HG03342 (cell line): ENCODE results near the gene NR2F2.
A peak's percentile ranks its signal among the peaks of the same experiment; 100 is the strongest.

ENCODE experiments used
- ATAC-seq: cut with Tn5 transposase; IDR thresholded peaks from one replicate; pipeline ENCODE4 v1.9.1; 2021; ENCODE audit warnings: mild to moderate bottlenecking, moderate library complexity; ENCODE audit not compliant: unreplicated experiment

Gene NR2F2

DNA sequence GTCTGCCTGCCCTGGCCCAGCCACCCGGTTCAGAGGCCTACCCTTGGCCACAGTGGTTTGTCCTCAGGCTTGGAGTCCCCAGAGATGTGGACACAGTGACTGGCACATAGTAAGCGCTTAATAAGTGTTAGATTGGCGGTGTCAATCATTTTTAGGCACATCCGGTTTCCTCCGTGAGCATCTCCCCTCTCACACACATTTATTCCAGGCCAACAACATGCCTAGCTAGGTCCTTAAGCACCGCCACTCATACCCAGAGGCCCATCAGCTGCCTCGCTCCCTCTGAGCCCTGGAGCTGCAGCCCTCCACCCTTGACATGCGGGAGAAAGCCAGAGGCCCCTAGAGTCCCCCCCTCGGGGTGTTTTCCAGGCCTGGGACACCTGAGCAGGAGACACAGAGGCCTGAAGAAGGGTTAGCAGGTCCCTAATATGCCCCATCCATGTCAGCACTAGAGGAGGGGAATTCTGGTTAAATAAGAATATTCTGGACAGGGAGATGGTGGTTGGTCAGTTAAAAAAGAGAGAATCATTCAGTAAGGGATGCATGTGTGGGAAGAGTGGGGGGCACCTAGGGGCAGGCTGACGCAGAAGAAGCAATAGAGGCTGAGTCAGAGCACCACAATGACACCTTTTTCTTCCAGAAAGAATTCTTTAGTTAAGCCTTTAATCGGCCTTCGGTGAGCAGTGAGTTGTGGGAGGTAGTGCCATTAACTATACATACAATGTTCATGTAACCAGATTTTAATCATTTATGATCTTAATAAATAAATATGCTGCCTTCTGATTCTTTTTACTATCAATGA lies 22.3 kb downstream of the NR2F2 start:
- no peak for ATAC-seq

DNA sequence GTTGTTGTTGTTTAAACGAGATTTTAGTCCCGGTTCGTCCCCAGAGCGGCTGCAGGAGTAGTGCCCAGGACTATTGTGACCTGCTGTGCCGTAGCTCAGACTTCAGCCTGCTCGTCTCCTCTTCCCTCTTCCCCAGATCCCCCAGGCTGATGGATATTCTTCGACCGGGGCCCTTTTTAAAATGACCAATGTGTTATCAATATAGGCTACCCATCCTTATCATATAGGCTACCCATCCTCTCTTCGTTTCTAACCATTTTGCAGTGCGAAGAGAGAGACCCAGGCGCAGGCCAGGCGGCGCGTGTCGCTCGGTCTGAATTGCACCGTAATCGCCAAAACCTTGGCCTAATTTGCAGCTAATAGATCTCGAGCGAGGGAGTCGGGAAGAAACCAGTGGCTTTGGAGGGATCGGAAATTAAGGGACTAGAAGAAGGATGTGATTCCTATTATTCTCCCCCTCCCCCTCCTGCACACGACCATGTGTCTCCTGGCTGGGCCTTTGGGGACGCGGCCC lies 23.0 kb downstream of the NR2F2 start:
- ATAC-seq = no peak

DNA sequence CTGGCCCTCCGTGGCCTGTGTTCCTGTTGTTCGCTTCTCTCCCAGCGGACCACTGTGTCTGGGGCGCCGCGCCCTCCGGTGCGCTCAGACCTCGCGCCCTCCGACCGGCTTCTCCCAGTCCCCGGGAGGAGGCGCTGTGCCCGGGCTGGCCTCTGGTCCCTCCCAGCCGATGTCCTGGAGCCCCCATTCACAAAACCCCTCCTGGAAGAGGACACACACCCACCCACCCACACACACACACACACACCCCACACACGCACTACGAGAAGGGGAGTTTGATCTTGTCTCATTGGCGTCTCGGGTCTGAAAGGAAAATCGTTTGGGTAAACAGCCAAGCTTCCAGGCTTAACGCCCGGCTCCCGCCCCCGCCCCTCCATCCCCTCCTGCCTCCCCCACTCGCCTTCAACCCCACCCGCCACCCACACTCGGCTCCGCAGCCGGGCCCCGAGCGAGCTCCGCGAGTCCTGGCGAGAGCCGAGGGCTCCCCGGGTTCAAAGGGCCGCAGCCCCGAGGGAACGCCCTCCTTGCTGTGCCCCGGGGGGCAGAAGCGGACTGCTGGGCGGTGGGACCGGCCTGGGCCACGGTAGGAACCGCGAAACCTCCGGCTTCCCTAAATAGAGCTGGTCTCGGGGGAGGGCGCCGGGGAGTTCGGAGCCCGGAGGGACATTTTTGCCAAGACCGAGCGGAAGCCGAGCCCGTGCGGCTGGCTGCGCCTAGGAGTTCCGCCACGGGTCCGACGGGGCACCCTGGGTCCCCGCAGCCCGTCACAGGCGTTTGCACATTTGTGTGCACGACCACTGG lies 23.6 kb downstream of the NR2F2 start:
- no peak for ATAC-seq

DNA sequence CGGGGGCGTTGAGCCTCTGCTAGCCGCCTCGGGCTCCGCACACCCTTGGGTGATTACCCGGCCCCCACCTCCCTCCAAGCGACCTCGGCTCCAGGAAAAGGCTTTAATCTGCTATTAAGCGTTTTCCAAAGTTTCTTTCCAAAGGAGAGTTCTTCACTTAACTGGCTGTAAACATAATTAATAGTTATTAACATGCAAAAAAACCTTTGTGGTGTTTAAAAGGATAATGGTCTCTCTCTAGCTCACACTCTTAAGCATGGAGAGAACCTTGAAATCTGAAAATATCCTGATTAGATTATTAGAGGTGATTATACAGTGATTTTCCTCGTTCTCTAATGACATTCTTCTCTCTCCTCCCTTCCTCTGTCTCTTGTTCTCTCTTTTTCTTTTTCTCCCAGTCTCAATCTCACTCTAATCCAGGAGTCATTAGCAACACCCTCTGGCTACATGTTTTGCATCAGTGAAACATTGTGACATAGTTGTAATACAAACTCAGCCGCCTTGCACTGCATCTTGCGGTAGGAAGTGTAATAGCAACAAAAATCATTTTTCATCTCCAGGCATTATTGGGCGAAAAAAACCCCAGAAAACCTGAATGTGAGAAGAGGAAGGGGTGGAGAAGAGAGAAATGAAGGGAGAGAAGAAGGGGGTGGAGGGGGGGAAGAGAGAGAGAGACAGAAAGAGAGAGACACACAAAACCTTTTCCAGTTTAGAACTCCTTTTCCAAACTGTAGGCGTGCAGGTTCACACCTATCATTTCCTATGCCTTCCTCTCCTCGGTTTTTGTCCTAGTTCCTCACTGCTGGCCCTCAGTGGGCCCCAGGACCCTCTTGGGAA lies 24.4 kb downstream of the NR2F2 start:
- no peak for ATAC-seq

DNA sequence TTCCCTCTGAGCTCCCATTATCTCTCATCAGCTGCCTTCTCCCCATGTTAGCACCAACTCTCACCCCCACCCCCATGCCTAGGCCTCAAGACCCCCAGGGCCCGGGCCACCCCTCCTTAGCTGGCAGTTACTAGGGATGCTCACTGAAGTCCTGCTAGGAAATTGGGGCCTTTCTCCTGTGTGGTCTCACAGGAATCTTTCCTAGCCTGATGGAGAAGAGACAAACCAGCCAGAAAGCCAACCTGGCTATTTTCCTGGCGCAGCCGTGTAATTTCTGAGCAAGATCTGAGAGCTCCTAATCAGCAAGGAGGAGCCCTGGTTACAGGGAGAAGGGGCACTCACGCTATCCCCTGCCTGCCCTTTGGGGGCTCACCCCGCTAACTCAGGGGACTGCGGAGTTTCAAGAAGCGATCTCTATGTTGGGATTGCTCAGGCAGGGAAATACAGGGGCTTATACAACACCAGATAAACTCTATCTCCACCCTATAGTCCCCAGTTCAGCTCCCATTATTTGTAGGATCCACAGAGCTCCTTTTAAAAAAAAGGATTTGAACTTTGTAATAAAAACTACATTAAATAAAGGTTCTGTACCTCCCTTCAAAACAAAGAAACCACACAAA lies 25.2 kb downstream of the NR2F2 start:
- no peak for ATAC-seq

DNA sequence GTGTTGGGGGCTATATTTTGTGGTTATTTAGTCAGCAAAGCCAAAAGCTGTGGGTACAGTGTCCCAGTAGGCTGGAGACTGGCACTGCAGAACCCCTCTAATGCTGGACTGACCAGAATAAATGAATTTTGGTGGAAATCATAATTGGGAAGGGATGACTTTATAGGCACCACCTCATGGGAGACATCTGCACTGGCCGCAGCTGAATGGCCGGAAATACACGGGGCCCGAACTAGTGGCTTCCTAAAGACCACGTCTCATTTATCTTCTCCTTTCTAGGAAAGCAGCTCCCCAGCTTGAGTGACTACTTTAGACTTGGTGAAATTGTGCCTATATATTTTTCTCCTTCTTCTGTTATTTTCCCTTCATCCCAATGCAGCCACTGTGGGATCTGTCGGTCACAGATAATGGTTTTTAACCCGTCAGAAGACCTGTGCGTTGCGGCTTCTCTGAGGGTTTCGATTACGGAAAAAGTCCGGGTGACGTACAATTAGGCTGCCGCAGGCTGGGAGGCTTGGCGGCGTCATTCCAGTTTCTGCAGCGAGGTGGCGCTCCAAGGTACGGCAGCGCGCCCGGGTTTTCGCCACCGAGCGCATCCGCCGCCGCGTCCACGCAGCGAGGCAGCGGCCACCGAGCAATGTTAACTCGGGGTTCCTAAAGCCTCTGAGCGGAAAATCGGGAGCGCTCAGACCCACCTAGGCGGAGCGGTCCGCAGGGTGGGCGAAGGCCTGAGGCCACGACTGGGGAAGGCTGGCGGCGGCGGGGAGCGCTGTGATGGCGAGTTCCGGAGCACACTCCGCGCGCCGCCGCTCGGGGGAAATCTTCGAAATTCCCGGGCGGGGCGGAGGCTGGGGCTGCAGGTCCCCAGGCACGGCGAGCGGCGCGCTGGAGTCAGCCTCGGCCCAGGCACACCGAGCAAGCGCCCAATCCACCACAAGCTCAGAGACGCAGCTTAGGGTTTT lies 26.3 kb downstream of the NR2F2 start:
- peak; percentile 75 for ATAC-seq

DNA sequence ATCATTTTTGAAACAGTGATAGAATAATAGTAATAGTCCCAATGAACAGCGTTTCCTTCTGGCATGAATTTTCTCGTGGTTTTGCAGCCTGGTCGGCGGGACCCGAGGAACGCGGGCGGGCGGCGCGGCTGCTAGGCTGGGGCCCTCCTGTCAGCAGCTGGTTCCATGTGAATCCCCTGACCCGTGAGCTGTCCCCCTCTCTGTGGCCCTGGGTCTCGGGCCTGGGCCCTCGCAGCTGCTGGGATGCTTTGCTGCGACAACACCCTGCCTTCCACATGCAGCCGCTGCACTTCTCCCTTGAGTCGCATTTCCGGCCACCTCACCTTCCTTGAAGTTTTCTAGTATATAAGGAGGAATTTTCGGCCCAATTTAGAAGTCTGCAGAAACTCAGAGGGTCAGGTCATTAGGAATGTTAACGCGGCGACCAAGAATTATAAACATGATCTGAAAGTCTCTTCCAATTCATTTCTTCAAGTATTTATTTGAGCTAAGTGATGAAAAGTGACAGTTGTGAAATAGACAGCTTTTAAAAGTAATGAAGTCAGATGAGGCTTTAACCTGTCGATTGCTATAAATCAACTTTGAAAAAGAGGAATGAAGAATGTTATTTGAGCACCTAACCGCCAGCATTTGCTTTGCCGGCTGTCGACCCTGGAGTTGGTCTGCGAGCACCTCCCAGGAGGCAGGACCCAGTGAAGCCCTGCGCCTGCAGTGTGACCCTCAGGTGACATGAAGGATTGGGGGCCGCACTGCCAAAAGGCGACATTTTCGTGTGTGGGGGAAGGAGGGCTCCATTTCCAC lies 27.7 kb downstream of the NR2F2 start:
- no peak for ATAC-seq

DNA sequence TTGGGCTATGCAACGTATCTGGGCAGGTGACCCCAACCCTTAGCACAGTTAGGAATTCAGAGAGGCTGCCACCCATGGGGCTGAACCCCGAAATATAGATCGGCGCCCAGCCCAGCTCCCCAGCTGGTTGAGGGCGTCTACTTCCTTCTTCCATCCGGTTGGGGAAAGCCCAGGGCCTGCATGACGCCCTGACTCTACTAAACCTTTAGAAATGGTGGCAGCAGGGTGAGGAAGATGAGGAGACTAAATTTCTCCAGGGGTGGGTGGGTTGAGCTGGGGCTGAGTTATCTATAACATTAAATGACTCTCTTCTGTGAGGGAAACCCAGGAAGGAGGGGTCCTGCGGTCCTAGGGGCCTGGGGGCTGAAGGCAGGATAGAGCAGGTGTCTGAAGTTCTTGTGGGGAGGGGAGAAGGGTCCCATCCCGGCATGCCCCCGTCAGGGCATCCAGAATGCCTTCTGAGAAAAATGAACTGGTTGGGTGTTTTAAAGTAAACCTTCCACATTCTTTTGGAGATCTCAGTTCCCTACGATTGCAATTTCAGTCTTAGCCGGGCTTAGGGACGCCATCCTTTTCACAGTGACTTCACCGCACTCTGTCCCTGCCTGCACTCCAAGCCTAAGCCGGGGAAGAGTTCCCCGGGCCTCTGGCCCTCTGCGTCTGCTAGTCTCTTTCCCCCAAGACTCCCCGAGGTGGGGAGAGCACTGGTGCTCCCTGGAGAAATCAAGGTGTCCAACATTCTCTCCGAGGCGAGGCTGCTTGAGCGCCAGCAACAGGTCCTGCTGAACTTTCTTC lies 28.5 kb downstream of the NR2F2 start:
- ATAC-seq = no peak

DNA sequence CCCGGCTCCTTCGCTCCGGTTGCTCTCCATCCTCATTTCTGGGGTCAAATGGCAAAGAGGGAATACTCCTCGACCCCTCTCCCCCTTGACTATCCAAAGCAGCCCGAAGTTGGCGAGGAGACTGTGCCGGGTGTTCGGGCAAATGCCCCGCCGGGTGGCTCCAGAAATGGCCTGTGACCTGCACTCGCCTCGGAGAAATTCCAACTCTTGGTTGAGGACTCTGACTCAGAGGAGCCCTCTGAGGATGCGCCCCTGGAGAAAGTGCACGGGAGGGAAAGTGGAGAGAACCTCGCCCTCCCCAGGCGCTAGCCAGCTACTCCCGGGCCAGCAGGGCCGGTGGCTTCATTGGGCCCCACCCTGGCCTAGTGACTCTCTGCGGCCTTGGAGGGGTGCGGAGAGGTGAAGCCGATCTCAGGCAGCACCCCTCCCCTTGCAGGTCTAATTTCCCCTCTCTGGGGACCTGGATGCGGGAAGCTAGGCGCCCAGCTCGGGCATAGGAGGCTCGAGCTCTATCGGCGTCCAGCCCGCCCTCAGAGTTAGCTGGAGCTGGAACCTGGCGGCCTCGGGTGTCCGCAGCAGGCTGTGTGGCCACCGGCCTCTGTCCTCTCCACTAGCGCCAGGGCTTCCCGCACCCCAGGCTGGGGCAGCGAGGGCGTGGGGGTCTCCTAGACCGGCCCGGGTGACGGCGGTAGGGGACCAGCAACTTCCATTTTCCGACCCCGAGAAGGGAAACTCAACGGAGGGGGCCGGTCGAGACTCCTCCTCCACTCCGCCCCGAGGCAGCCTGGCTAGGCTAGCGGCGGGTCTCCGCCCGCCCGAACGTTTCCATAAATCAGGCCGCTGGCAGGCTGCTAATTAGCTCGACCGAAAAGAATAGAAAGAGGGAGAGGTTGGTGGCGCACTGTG lies 29.4 kb downstream of the NR2F2 start:
- ATAC-seq = no peak

DNA sequence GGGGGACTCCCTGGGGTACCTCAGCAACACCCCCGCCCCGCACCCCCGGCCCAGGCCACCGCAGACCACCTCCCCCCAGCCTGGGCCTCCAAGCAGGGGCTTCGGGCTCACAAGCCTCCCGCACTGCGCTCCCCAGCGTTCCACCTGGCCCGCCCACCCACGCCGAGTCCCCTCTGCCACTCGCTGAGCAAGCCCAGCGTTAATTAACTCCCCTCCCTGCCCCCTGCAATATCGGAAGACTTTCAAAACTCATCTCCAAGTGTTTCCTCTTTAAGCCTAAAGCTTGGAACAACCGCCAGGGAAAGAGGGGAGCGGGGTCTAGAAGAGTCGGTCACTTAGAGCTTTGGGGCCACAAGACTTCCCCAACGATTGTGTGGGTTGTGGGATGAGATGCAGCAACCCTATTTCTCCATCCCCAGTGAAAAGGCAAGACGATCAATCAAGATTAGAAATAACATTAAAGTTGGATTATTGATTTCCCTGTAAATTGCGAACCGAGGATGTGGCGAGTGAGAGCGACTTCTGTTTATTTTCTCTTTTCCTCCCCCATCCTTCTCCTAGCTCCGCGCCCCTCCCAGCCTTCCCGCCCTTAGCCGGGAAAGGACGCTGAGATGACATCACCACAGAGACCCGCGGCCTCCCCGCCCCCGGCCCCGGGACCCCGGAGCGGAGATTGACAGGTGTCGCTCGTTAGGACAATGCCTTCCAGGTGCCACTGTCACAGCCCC lies 30.2 kb downstream of the NR2F2 start:
- no peak for ATAC-seq

DNA sequence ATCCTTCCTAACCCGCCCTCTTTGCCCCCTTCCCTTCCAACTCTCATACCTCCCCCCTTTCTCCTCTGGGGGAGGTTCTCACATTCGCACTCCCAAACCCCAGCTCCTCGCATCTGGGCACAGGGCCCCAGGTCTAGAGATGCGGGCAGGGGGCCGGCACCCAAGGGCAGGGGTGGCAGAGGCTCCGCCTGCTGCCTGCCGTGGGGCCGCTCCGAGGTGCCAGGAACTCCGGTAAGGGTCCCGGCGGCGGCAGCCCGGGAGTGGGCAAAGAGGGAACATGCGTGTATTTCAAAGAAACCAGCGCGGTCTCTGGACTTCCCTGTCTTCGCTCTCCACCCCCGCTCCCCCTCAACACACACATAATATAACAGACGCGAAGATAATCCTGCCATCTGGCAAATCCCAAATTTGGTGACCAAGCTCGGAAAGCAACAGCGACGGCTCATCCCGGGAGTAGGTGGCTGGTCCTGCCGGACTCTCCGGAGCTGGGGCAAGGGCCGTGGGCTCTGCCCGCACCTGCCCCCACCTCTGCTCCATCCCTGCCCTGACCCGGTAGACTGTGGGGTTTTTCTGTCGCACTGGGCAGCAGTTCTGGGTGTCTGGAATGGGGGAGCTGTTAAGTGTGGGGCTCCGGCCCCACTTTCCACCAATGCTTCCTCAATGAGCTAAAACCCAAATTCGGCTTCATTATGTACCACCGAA lies 31.0 kb downstream of the NR2F2 start:
- no peak for ATAC-seq

DNA sequence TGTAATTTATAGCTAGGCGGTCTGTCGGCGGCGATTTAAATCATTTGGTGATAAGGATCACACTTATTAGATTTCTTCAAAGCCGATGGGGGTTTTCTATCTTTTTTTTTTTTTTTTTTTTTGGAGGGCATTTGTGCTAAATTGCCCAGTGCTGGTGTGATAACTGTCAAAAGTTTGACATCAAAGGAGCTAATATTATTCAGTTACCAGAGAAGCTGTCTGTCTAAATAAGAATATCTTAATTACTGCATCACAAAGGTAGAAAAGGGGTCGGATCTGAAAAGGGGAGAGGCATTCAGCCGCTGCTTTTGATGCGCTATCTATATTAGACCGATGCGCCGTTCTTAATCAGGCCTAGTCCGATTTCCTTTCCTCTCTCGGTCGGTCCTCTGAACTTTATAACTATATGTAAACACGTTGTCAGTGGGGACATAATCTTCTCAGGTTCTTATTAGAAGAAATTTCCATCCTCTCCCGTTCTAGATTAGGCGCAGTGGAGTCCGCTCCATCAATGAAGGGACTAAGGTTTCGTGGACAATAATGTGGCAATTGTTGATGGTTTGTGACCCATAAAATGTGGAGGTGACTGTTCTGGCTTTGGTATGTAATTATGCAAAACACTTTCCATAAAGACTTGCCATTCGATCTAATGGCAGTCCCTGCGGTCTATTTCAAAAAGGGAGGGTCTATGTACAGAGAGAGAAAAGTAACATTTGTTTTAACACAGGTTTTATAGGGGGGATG lies 31.7 kb downstream of the NR2F2 start:
- no peak for ATAC-seq

DNA sequence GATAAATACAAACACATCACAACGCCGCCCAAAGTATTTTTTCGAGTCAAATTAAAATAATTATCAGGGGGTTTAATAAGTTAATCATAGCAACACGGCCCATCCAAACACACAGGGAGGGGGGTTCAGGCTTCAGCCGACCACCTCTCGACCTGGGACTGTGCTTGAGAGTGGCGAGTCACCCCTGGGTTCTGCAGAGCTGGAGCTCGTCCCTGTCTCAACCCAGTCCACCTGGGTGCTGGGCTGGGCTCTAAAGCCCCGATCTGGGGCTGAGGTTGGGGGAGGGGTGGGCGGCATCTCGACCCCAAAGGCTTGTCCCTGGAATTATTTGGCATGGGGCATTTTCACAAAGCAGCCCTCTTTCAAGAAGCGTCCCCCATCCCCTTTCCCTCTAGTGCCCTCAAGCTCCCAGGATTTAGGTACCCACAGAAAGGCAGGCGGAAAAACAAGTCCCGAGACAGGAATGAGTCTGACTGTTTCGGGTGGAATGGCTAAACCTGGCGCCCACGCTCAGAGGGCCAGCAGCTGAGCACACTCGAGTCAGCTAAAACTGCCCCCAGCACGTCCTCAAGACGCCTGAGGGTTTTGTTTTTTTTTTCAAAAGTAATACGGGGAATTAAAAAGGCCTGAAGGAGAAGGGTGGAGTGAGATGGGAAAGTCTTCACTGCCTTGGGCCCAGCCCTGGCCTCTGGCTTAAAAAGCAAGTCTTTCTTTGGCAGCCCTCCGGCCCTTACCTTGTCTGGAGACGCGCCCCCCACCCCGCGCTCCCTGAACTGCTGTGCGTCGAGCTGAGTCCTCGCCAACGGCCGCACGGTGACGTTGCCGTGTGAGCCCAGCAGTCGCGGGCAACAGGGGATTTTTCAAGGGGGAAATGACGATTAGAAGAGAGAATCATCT lies 32.5 kb downstream of the NR2F2 start:
- ATAC-seq = no peak

DNA sequence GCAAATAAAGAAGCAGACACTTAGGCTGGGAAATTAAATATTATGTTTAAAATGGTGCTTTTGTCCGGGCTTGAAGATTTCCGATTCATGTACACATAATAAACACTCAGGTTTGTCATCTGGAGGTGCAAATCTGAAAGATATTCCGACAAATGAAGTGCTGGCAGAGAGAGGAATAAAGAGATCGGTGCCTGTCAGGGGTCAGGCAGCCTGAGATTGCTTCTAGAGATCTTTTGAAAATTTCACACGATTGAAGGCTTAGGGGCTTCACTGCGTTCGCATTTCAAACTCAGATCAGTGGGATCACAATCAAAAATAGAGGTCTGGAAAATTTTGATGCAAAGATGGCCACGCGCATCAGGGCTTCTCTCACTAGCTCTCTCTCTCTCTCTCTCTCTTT lies 33.2 kb downstream of the NR2F2 start:
- ATAC-seq = no peak
